Measurements from ENCODE around the gene TRIM56.
"Not testable (repeated sequence)": the region's sequence is repeated elsewhere in the genome, so short reads cannot be mapped to it uniquely, and the experiment has no call there.

Gene TRIM56

GRCh38 chr7:101085162-101085964 lies at the start of gene TRIM56:
TRIM56 (plus strand) TSS chr7:101085481; CDS start chr7:101087313, 1,832 bp downstream.
- peak; percentile 68 to 70 for DNase-seq

- no peak for DNase-seq
Measured at GRCh38 chr7:101035941-101036340, 49.3 kb upstream of the TRIM56 start.

- DNase-seq = not testable (repeated sequence)
Measured at GRCh38 chr7:101041283-101041682, 44.0 kb upstream of the TRIM56 start.

GRCh38 chr7:101058355-101058754 lies 26.9 kb upstream of the TRIM56 start:
- DNase-seq = peak; percentile 7 to 17

GRCh38 chr7:101059620-101059942 lies 25.7 kb upstream of the TRIM56 start:
- no peak for DNase-seq

GRCh38 chr7:101060992-101061391 lies 24.3 kb upstream of the TRIM56 start:
- DNase-seq = no peak

GRCh38 chr7:101064176-101064550 lies 21.1 kb upstream of the TRIM56 start:
- DNase-seq = not testable (repeated sequence)

- DNase-seq = not testable (repeated sequence)
Measured at GRCh38 chr7:101065162-101065561, 20.1 kb upstream of the TRIM56 start.

GRCh38 chr7:101066141-101066832 lies 19.0 kb upstream of the TRIM56 start:
- no peak for DNase-seq

- no peak for DNase-seq
Measured at GRCh38 chr7:101066833-101067177, 18.5 kb upstream of the TRIM56 start.

- no peak for DNase-seq
Measured at GRCh38 chr7:101068401-101068800, 16.9 kb upstream of the TRIM56 start.

GRCh38 chr7:101071362-101072104 lies 13.7 kb upstream of the TRIM56 start:
- DNase-seq = not testable (repeated sequence)

- no peak for DNase-seq
Measured at GRCh38 chr7:101075646-101076045, 9.6 kb upstream of the TRIM56 start.

- not testable (repeated sequence) for DNase-seq
Measured at GRCh38 chr7:101076183-101076582, 9.1 kb upstream of the TRIM56 start.

GRCh38 chr7:101077303-101078086 lies 7.8 kb upstream of the TRIM56 start:
- peak; percentile 84 to 85 for DNase-seq

- DNase-seq = no peak
Measured at GRCh38 chr7:101081432-101081831, 3.8 kb upstream of the TRIM56 start.

GRCh38 chr7:101084865-101085161 lies 468 bp upstream of the TRIM56 start:
- DNase-seq = no peak

- no peak for DNase-seq
Measured at GRCh38 chr7:101087334-101088068, 2.2 kb downstream of the TRIM56 start.

GRCh38 chr7:101088069-101088425 lies 2.8 kb downstream of the TRIM56 start:
- DNase-seq = no peak

GRCh38 chr7:101088858-101089529 lies 3.7 kb downstream of the TRIM56 start:
- no peak for DNase-seq

- DNase-seq = no peak
Measured at GRCh38 chr7:101089876-101090275, 4.6 kb downstream of the TRIM56 start.
